Measurements from ENCODE around the gene ALDH5A1. TPM values are rescaled to one million over a fixed set of nuclear protein-coding genes. Genes with fewer than 3 reads are reported as not detected.

Gene ALDH5A1
- 0.09 and 0.16 TPM in 2 replicates for total RNA-seq

DNA sequence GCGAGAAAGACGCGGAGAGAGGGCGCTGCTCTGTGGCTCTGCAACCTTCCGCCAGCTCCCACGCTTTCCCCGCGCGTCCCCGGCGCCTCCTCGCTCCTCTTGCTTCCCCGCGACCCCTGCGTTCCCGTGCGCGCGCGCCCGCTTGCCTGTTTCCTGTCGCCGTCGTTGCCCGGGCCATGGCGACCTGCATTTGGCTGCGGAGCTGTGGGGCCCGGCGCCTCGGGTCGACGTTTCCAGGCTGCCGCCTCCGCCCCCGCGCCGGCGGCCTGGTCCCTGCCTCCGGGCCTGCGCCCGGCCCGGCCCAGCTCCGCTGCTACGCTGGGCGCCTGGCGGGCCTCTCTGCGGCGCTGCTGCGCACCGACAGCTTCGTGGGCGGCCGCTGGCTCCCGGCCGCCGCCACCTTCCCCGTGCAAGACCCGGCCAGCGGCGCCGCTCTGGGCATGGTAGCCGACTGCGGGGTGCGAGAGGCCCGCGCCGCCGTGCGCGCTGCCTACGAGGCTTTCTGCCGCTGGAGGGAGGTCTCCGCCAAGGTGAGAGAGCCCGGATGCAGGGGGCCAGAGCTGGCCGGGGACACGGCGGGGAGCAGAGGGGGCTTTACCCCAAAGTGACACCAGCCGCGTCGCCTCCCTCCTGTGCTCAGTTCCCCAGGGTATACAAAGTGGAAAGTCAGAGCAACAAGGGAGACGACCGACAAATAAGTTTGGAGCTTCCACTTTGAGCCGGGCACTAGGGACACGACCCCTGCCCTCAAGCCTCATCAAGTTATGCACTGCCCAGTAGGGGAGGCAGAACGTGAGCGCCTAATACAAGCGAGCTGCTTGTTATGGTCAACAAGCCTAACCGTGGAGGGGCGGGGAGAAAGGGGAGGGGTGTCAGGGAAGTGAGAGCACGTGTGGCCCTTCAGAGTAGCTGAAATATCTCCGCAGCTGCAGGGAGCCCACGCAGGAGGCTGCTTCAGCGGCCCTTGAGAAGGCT lies at the start of gene ALDH5A1:
ALDH5A1 (plus strand) TSS at position 149 of the 975 bp plus-strand sequence; CDS start at position 177, 28 bp downstream.

DNA sequence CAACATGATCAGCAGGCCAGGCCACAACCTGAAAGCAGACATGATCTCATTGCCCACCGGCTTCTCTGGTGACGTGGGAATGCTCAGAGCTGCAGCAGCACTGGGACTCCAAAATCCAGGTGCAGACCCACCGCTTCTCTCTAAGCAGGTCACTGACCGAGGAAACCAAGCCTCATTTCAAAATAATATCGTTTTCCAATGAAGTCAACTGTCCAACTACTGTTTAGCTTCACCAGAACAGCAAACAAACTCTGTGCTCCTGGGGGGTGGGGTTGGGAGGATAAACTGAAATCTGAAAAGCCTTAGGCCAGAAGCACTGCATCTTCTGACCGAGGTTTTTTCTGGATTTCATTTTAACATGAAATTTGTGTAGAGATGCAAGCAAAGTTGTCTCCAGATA lies 5.3 kb upstream of the ALDH5A1 start, which contains the start of gene GPLD1:
GPLD1 (minus strand) TSS at position 109 of the 400 bp plus-strand sequence; CDS start at position 42, 67 bp downstream.

Other genes with a start within 250 kb of the ALDH5A1 start
- not detected in 2 replicates for gene DCDC2, start 136.9 kb upstream of the ALDH5A1 start, total RNA-seq
- gene MRS2, start 92.0 kb upstream of the ALDH5A1 start, total RNA-seq = 6.4 and 13.6 TPM in 2 replicates
- gene GPLD1, start 5.4 kb upstream of the ALDH5A1 start, total RNA-seq = under 0.01 and 0.09 TPM in 2 replicates
- under 0.01 and 0.09 TPM in 2 replicates for gene KIAA0319, start 151.2 kb downstream of the ALDH5A1 start, total RNA-seq
- 36.6 and 39.5 TPM in 2 replicates for gene TDP2, start 171.9 kb downstream of the ALDH5A1 start, total RNA-seq
- gene ACOT13, start 172.1 kb downstream of the ALDH5A1 start, total RNA-seq = 9.1 and 14.3 TPM in 2 replicates
- gene C6orf62, start 224.2 kb downstream of the ALDH5A1 start, total RNA-seq = 42.3 and 60.7 TPM in 2 replicates

All from bronchial smooth muscle cell (primary cell).